K562 (cell line): ENCODE results near the gene ARHGDIA. TPM values are rescaled to one million over a fixed set of nuclear protein-coding genes. Genes with fewer than 3 reads are reported as not detected.

Experiments
- DACH1 ChIP-seq: fragments of 450-650 bp; IDR thresholded peaks from 2 replicates; pipeline ENCODE4 v1.6.1; 2018; ENCODE audit not compliant: partially characterized antibody
- ESRRB ChIP-seq: fragments of 250-450 bp; sonication (Bioruptor Pico); IDR thresholded peaks from 2 replicates; pipeline ENCODE4 v1.5.0; 2020; ENCODE audit warnings: mild to moderate bottlenecking, moderate library complexity, borderline replicate concordance
- FOSL1 ChIP-seq: fragments of 200-800 bp; sonication (Bioruptor generic); conservative IDR thresholded peaks from 2 replicates; pipeline ENCODE4 v1.6.1; 2016; ENCODE audit warnings: missing genetic modification characterization, missing compliant biosample characterization
- HDAC3 ChIP-seq: fragments of 450-650 bp; IDR thresholded peaks from 2 replicates; pipeline ENCODE4 v1.6.1; 2018; ENCODE audit warnings: borderline replicate concordance, mild to moderate bottlenecking, moderate library complexity; ENCODE audit not compliant: partially characterized antibody
- NFE2L1 ChIP-seq: fragments of 450-650 bp; IDR thresholded peaks from 2 replicates; pipeline ENCODE4 v1.6.1; 2016; ENCODE audit warnings: missing genetic modification characterization, low read depth, mild to moderate bottlenecking, missing compliant biosample characterization, moderate library complexity, borderline replicate concordance
- POLR2B ChIP-seq: fragments of 450-650 bp; IDR thresholded peaks from 2 replicates; pipeline ENCODE4 v1.6.1; 2018; ENCODE audit warnings: low read depth; ENCODE audit not compliant: partially characterized antibody
- RBFOX2 ChIP-seq: fragments of 200-400 bp; formaldehyde crosslinking; IDR thresholded peaks from 2 replicates; pipeline ENCODE4 v1.6.1; 2017; ENCODE audit warnings: low read depth, mild to moderate bottlenecking, low read length, moderate library complexity
- REST ChIP-seq, 2 experiments: fragments of 450-650 bp; formaldehyde crosslinking in 1 of 2; IDR thresholded peaks; 2 replicates each; pipeline versions ENCODE4 v1.4.0 to v1.6.1; 2014 to 2020; ENCODE audit warnings: mild to moderate bottlenecking in 2 of 2, borderline replicate concordance in 1 of 2, low read depth in 1 of 2
- SMAD1 ChIP-seq: fragments of 150-350 bp; IDR thresholded peaks from 2 replicates; pipeline ENCODE4 v1.6.1; 2014; ENCODE audit warnings: low read length, low read depth; ENCODE audit not compliant: partially characterized antibody
- STAT6 ChIP-seq: sonication (generic); formaldehyde crosslinking; IDR thresholded peaks from 2 replicates; pipeline ENCODE4 v1.8.1; 2023; ENCODE audit warnings: mild to moderate bottlenecking, missing genetic modification reagents
- ZNF644 ChIP-seq: fragments of 200-800 bp; sonication (Bioruptor generic); IDR thresholded peaks from 2 replicates; pipeline ENCODE4 v1.6.1; 2016; ENCODE audit warnings: low read depth, missing genetic modification characterization, missing compliant biosample characterization
- polyA plus RNA-seq, 8 experiments: library from polyadenylated mRNA; depleted of rRNA in 4 of 8; stranded (reverse) in 5 of 8; unstranded in 3 of 8; fragments of >200 nt; fragmentation: Nextera tagmentation in 2 of 8; fragmentation: Illumina TruSeq in 1 of 8; extraction: Ambion mirVana in 2 of 8; extraction: Trizol in 1 of 8; gene quantifications; 2 replicates each; pipeline versions ENCODE4 v1.2.1 to v1.2.3, GENCODE V29; 2011 to 2014; ENCODE audit warnings: inconsistent platforms in 1 of 8, missing spikeins in 1 of 8
- total RNA-seq, 7 experiments: library from RNA; depleted of rRNA in 6 of 7; stranded (reverse); fragments of >200 nt in 6 of 7; fragmentation: Illumina TruSeq in 2 of 7; extraction: Trizol in 2 of 7; gene quantifications; 2 replicates each; pipeline versions ENCODE4 v1.2.1 to v1.2.3, GENCODE V29; 2011 to 2021; ENCODE audit warnings: low replicate concordance in 1 of 7
- TF ChIP-seq, protein P1 (sequence below): IDR thresholded peaks from 2 replicates; pipeline ENCODE4 v1.6.1; 2016; ENCODE audit warnings: missing genetic modification characterization, missing compliant biosample characterization

Gene ARHGDIA
- total and polyA plus RNA-seq, 9 of the 15 experiments (the other 6 are each of a cell fraction or from before 2014, with no cell fraction given), result 9.6 to 340 (median 97.6) TPM

DNA sequence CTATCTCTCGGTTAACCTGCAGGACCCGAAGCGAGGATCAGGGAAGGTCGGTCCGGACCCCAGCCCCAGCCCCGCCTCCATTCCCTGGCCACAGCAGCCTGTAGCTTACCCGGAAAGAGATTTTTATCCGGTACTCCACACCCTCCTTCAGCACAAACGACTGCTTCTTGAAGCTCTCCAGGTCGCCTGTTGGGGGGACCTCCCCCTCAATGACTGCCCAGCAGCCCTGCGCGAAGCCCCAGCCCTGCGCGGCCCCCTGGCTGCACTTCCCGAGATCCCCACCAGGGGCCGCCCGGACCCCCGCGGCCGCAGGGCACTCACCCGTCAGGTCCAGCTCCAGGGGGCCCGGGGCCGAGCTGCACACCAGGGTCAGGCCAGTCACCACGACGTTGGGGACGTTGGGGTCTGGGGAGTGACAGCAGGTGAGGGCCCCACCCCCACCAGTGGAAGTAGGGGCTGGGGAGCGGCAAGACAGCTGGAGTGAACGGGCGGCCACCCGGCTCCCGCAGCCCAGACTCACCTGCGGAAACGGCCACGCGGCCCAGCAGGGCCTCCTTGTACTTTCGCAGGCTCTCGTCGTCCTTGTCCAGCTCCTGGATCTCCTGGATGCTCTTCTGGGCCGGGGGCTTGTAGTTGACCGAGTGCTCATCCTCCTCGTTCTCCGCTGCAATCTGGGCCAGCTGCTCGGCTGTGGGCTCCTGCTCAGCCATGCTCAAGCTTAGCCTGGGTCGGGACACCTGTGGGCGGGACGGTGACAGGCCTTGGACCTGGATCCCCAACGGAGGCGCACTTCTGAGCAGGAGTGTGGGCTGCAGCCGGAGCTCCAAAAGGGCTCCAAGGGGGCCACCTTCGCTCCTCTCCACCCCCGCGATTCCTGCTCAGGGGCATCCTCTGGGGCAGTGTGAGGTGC lies 1.7 kb downstream of the ARHGDIA start (continued):
- TF ChIP-seq, protein P1, sequence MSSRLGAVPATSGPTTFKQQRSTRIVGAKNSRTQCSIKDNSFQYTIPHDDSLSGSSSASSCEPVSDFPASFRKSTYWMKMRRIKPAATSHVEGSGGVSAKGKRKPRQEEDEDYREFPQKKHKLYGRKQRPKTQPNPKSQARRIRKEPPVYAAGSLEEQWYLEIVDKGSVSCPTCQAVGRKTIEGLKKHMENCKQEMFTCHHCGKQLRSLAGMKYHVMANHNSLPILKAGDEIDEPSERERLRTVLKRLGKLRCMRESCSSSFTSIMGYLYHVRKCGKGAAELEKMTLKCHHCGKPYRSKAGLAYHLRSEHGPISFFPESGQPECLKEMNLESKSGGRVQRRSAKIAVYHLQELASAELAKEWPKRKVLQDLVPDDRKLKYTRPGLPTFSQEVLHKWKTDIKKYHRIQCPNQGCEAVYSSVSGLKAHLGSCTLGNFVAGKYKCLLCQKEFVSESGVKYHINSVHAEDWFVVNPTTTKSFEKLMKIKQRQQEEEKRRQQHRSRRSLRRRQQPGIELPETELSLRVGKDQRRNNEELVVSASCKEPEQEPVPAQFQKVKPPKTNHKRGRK (tag), result no peak
- TF ChIP-seq DACH1, result peak; percentile 8
- peak; percentile 70 for TF ChIP-seq RBFOX2
- TF ChIP-seq ESRRB (CRISPR knock-in tag), result no peak
- no peak for TF ChIP-seq STAT6 (CRISPR knock-in tag)
- TF ChIP-seq SMAD1, result peak; percentile 33
- no peak for TF ChIP-seq FOSL1 (tag)
- TF ChIP-seq HDAC3, result no peak
- TF ChIP-seq REST (IDR thresholded peaks at IDR 0.05; ENCODE audit: borderline replicate concordance), result peak; percentile 42; the same call in 1 of the 2 replicates
- no peak for TF ChIP-seq REST (CRISPR knock-in tag; IDR thresholded peaks at IDR 0.05; ENCODE audit: low read depth)
- no peak for TF ChIP-seq POLR2B
- TF ChIP-seq ZNF644 (tag), result no peak
- no peak for TF ChIP-seq NFE2L1
